SH-SY5Y (cell line): ENCODE results near the gene AUP1.

ENCODE experiments used
- GATA2 ChIP-seq: IDR thresholded peaks from 2 replicates; pipeline ENCODE4 v1.6.1; 2011; ENCODE audit warnings: mild to moderate bottlenecking, low read depth, low read length
- GATA3 ChIP-seq: IDR thresholded peaks from 2 replicates; pipeline ENCODE4 v1.6.1; 2011; ENCODE audit warnings: low read depth, mild to moderate bottlenecking, low read length, moderate library complexity

AUP1 gene

GRCh38 chr2:74551942-74552913 lies 22.7 kb upstream of the AUP1 start:
- no peak for TF ChIP-seq GATA2

- TF ChIP-seq GATA2 (no peak), GATA3 (no peak)
Measured at GRCh38 chr2:74551530-74551929, 22.0 kb upstream of the AUP1 start.

GRCh38 chr2:74550231-74550630 lies 20.7 kb upstream of the AUP1 start:
- TF ChIP-seq GATA3 (no peak), GATA2 (no peak)

- TF ChIP-seq GATA3 = no peak
- TF ChIP-seq GATA2 = no peak
Measured at GRCh38 chr2:74548900-74549826, 19.7 kb upstream of the AUP1 start.

GRCh38 chr2:74548285-74548899 lies 18.9 kb upstream of the AUP1 start:
- no peak for TF ChIP-seq GATA3

- no peak for TF ChIP-seq GATA2
Measured at GRCh38 chr2:74546004-74546403, 16.5 kb upstream of the AUP1 start.

- TF ChIP-seq GATA3 = no peak
Measured at GRCh38 chr2:74544634-74545033, 15.1 kb upstream of the AUP1 start.

GRCh38 chr2:74542978-74543377 lies 13.5 kb upstream of the AUP1 start:
- TF ChIP-seq GATA3 = no peak
- TF ChIP-seq GATA2 = no peak

- no peak for TF ChIP-seq GATA3
- no peak for TF ChIP-seq GATA2
Measured at GRCh38 chr2:74540291-74540690, 10.8 kb upstream of the AUP1 start.

GRCh38 chr2:74538881-74539339 lies 9.4 kb upstream of the AUP1 start:
- TF ChIP-seq GATA2 (no peak), GATA3 (no peak)

GRCh38 chr2:74537140-74537539 lies 7.6 kb upstream of the AUP1 start:
- TF ChIP-seq GATA3 (no peak), GATA2 (no peak)

GRCh38 chr2:74536166-74536950 lies 6.9 kb upstream of the AUP1 start:
- TF ChIP-seq GATA3 = no peak
- no peak for TF ChIP-seq GATA2

- TF ChIP-seq GATA3 (no peak), GATA2 (no peak)
Measured at GRCh38 chr2:74535440-74535965, 6.0 kb upstream of the AUP1 start.
